HFFc6 (cell line): ENCODE measurements around the gene SEC11A. TPM values are rescaled to one million over a fixed set of nuclear protein-coding genes. Genes with fewer than 3 reads are reported as not detected.
A peak's percentile ranks its signal among the peaks of the same experiment; 100 is the strongest.
"Not testable (repeated sequence)": the region's sequence is repeated elsewhere in the genome, so short reads cannot be mapped to it uniquely, and the experiment has no call there.

ENCODE experiments used
- DNase-seq: peaks from one replicate; pipeline ENCODE4 v3.0.0-alpha.2; 2018
- H3K27ac Mint-ChIP-seq: 2 replicates; pipeline ENCODE4 v1.8.0; 2020; ENCODE audit warnings: mild to moderate bottlenecking, mixed read lengths
- H3K27me3 Mint-ChIP-seq: 2 replicates; pipeline ENCODE4 v1.8.0; 2021; ENCODE audit warnings: mild to moderate bottlenecking, moderate library complexity, mixed read lengths; ENCODE audit not compliant: insufficient read depth
- H3K36me3 Mint-ChIP-seq: 2 replicates; pipeline ENCODE4 v1.8.0; 2021; ENCODE audit warnings: low read depth, mixed read lengths
- H3K4me1 Mint-ChIP-seq: 2 replicates; pipeline ENCODE4 v1.8.0; 2020; ENCODE audit warnings: low read depth, mixed read lengths
- H3K4me3 Mint-ChIP-seq: 2 replicates; pipeline ENCODE4 v1.8.0; 2020; ENCODE audit warnings: mild to moderate bottlenecking, moderate library complexity, mixed read lengths
- H3K9me3 Mint-ChIP-seq: 2 replicates; pipeline ENCODE4 v1.8.0; 2020; ENCODE audit warnings: mild to moderate bottlenecking, mixed read lengths
- CTCF ChIP-seq: fragments of 200-600 bp; sonication (generic); IDR thresholded peaks from 2 replicates; pipeline ENCODE4 v1.5.0; 2021; ENCODE audit warnings: antibody characterized with exemption, mild to moderate bottlenecking
- total RNA-seq, 6 experiments: library from RNA; stranded (reverse); fragmentation: NEBNext Ultra II Directional; extraction: Animal tissue kit (Norgen Biotek cat#: 25700); gene quantifications; 2 replicates in 1 of 6; 3 replicates in 5 of 6; pipeline ENCODE4 v1.2.3, GENCODE V29; 2021

SEC11A gene
- total RNA-seq, 6 experiments from 2014 or later: 203 to 230 (median 221) TPM

GRCh38 chr15:84747416-84748273 lies 31.7 kb upstream of the SEC11A start:
- Mint-ChIP-seq H3K27ac (peak overlapping the region; percentile 96), H3K4me1 (peaks cover 45% of the 10 kb centered on the region), H3K4me3 (peak overlapping the region; percentile 95), H3K27me3 (no peaks in the 10 kb centered on the region; the same call in 1 of the 2 replicates), H3K9me3 (no peaks in the 10 kb centered on the region), H3K36me3 (peaks cover 8% of the 10 kb centered on the region; the same call in 1 of the 2 replicates)
- DNase-seq: peak; percentile 70
- no peak; the same call in 1 of the 2 replicates for TF ChIP-seq CTCF

- Mint-ChIP-seq H3K27me3 (no peaks in the 10 kb centered on the region; the same call in 1 of the 2 replicates), H3K9me3 (no peaks in the 10 kb centered on the region), H3K4me3 (no peak overlapping the region), H3K36me3 (no peaks in the 10 kb centered on the region; the same call in 1 of the 2 replicates), H3K4me1 (peaks cover 10% of the 10 kb centered on the region; the same call in 1 of the 2 replicates), H3K27ac (no peak overlapping the region)
- no peak for DNase-seq
- no peak for TF ChIP-seq CTCF
These were observed 25.2 kb upstream of the SEC11A start for GRCh38 chr15:84741121-84741520.

- DNase-seq: no peak
- H3K9me3 Mint-ChIP-seq: no peaks in the 10 kb centered on the region
- H3K27ac Mint-ChIP-seq: no peak overlapping the region
- H3K27me3 Mint-ChIP-seq: no peaks in the 10 kb centered on the region; the same call in 1 of the 2 replicates
- no peaks in the 10 kb centered on the region; the same call in 1 of the 2 replicates for H3K36me3 Mint-ChIP-seq
- TF ChIP-seq CTCF: no peak
- H3K4me3 Mint-ChIP-seq: no peak overlapping the region
- H3K4me1 Mint-ChIP-seq: peaks cover 11% of the 10 kb centered on the region
These were observed 24.8 kb upstream of the SEC11A start for GRCh38 chr15:84740691-84741090.

- no peak for DNase-seq
- Mint-ChIP-seq H3K27ac (no peak overlapping the region), H3K36me3 (no peaks in the 10 kb centered on the region; the same call in 1 of the 2 replicates), H3K4me3 (no peak overlapping the region), H3K9me3 (no peaks in the 10 kb centered on the region), H3K27me3 (no peaks in the 10 kb centered on the region; the same call in 1 of the 2 replicates), H3K4me1 (peaks cover 31% of the 10 kb centered on the region)
- TF ChIP-seq CTCF: no peak
These were observed 21.1 kb upstream of the SEC11A start for GRCh38 chr15:84737005-84737404.

GRCh38 chr15:84736375-84736774 lies 20.4 kb upstream of the SEC11A start:
- Mint-ChIP-seq H3K36me3 (no peaks in the 10 kb centered on the region; the same call in 1 of the 2 replicates), H3K4me1 (peaks cover 31% of the 10 kb centered on the region), H3K27ac (no peak overlapping the region), H3K27me3 (no peaks in the 10 kb centered on the region; the same call in 1 of the 2 replicates), H3K4me3 (no peak overlapping the region; the same call in 1 of the 2 replicates), H3K9me3 (no peaks in the 10 kb centered on the region)
- no peak for TF ChIP-seq CTCF
- DNase-seq: no peak

GRCh38 chr15:84735480-84736061 lies 19.6 kb upstream of the SEC11A start:
- H3K27me3 Mint-ChIP-seq, H3K36me3 Mint-ChIP-seq, H3K9me3 Mint-ChIP-seq: not testable (repeated sequence)
- Mint-ChIP-seq H3K27ac (peak overlapping the region; percentile 66), H3K4me3 (peak overlapping the region; percentile 29; the same call in 1 of the 2 replicates), H3K4me1 (peaks cover 31% of the 10 kb centered on the region)
- DNase-seq: peak; percentile 16
